ENCODE data around the gene MUSTN1.

Gene MUSTN1

GRCh38 chr3:52830535-52831258 is 4.1 kb downstream of the MUSTN1 start, which contains the start of gene ITIH4:
TSS of gene ITIH4 (minus strand) at chr3:52830672. CDS start at chr3:52830642, 30 bp downstream.
- TF ChIP-seq CTCF (IDR thresholded peaks at IDR 0.05; ENCODE audit: borderline replicate concordance, insufficient read depth, low read depth, low read length): no peak
- no peak within 1 kb of the TSS for H3K4me3 ChIP-seq (ENCODE audit: low read depth, low read length)

- no peak overlapping the region for H3K4me3 ChIP-seq (ENCODE audit: low read depth, low read length)
- no peak for TF ChIP-seq CTCF (IDR thresholded peaks at IDR 0.05; ENCODE audit: borderline replicate concordance, insufficient read depth, low read depth, low read length)
Measured at GRCh38 chr3:52829906-52830463, 4.8 kb downstream of the MUSTN1 start.

GRCh38 chr3:52829482-52829881 is 5.3 kb downstream of the MUSTN1 start:
- TF ChIP-seq CTCF (IDR thresholded peaks at IDR 0.05; ENCODE audit: borderline replicate concordance, insufficient read depth, low read depth, low read length): no peak
- H3K4me3 ChIP-seq (ENCODE audit: low read depth, low read length): no peak overlapping the region

- TF ChIP-seq CTCF (IDR thresholded peaks at IDR 0.05; ENCODE audit: borderline replicate concordance, insufficient read depth, low read depth, low read length): no peak
Measured at GRCh38 chr3:52827866-52828376, 6.9 kb downstream of the MUSTN1 start.

DNA sequence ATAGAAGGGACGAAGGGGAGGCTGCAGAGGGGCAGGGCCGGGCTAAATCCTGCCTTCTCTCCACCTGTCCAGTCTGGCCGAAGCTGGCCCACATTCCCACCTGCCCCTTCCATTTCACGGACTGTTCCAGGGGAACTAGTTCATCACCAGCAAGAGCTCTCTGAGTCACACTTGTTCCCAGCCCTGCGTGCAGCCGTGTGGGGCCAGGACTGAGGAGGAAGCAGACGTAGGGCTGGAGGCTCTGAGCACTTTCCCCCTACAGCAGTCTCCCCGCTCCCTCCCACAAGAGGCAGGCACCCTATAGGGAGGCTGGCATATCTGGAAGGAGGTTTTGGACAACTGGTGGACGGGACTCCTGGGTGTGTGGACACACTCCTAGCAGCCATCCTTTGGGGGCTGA is 7.4 kb downstream of the MUSTN1 start:
- H3K4me3 ChIP-seq (ENCODE audit: low read depth, low read length): no peak overlapping the region
- no peak for TF ChIP-seq CTCF (IDR thresholded peaks at IDR 0.05; ENCODE audit: borderline replicate concordance, insufficient read depth, low read depth, low read length)

More at GRCh38 chr3:52827866-52828376, 6.9 kb downstream of the MUSTN1 start:
- no peak overlapping the region for H3K4me3 ChIP-seq (ENCODE audit: low read depth, low read length)

- no peak for TF ChIP-seq CTCF (IDR thresholded peaks at IDR 0.05; ENCODE audit: borderline replicate concordance, insufficient read depth, low read depth, low read length)
- no peak overlapping the region for H3K4me3 ChIP-seq (ENCODE audit: low read depth, low read length)
Measured at GRCh38 chr3:52824037-52824436, 10.8 kb downstream of the MUSTN1 start.

GRCh38 chr3:52822363-52822762 is 12.5 kb downstream of the MUSTN1 start:
- H3K4me3 ChIP-seq (ENCODE audit: low read depth, low read length): no peak overlapping the region
- no peak for TF ChIP-seq CTCF (IDR thresholded peaks at IDR 0.05; ENCODE audit: borderline replicate concordance, insufficient read depth, low read depth, low read length)
